GM04503 (cell line): ENCODE measurements around the gene IST1.
"Not testable (repeated sequence)": the region's sequence is repeated elsewhere in the genome, so short reads cannot be mapped to it uniquely, and the experiment has no call there.

ENCODE experiments used
- DNase-seq: peaks from one replicate; pipeline ENCODE4 v3.0.0-alpha.2; 2012; ENCODE audit warnings: low read depth

IST1 gene

GRCh38 chr16:71894921-71895678, at the start of gene IST1:
Gene IST1, plus strand, starts transcription at chr16:71895531. Its CDS starts 20,110 bp downstream, at chr16:71915641.
- DNase-seq = peak; percentile 87

DNA sequence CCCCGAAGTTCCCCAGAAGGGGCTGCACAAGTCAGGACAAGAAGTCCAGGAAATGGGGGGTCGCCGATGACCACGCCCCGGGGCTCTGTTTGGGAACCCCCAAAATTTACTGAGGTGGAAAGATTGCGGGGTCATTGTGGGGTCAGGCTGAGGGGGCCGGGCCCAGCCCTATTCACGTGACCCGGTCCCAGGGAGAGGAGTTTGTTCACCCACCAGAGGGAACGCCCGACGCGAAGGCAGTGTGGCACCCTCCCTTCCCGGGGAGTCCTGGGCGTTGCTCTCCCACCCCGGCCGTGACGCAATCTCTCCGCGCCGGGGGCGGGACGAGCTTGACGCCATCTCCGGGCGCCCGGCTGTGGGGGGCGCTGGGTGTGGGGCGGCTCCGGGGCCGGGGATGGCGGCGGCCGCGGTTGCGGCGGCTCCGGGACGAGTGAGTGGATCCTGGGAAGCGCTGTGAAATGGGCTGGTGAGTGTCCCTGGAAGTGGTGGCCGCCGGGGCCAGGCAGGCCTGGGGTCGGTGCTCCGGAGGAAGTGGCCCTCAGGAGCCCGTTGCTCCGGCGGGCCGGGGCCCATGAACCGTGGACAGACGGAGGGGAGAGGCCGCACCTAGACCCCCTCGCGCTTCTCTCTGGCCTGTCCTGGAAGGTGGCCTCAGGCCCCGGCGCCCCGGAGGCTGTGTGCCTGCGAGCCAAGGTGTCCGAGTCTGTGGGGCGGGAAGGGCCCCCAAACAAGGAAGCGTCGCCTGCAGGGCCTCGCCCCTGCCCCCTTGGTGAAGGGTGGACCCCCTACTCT, 49.5 kb upstream of the IST1 start, which contains the start of gene ATXN1L:
Gene ATXN1L, plus strand, starts transcription at position 338 of the 792 bp plus-strand sequence. CDS start 3,765 bp downstream, outside the sequence.
- DNase-seq = peak; percentile 60

- no peak for DNase-seq
These were observed 48.9 kb upstream of the IST1 start for GRCh38 chr16:71846431-71846830.

DNA sequence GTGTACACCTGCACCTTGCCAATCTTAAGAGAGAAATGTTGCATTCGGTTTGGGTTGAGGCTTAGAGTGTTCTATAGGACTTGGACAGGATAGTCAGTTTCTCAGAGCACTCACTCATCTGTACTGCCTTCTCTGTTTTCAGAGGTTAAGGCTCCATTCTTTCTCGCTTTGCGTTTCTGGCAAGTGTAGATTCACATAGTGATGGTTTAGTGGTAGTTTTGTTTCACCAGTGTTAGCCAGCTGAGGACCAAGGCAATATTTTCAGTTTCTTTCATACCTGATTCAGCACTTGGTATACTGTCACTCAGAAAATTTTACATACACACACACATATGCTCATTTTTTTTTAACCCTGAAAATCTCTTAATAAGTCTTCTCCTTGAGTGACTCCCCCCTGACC, 48.2 kb upstream of the IST1 start:
- DNase-seq = no peak

GRCh38 chr16:71848622-71849021, 46.7 kb upstream of the IST1 start:
- DNase-seq = no peak

DNA sequence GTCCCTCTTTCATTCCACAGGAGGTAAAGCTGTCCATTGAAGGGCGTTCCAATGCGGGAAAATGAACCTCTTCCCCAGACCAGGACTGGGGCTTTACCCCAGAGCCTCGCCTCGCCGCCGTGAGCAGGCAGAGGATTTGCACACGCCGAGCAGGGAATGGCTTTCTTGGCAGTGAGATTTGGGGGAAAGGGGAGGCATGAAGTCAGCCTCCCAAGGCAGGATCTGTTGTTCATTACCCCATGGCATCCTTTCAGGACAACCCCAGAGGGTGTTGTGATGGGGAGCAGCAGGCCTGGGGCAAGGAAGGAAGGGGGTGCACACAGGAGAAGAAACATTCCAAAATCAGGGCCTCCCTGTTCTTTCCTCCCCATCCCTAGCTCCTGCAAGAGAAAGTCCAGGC, 43.6 kb upstream of the IST1 start:
- no peak for DNase-seq

- no peak for DNase-seq
These were observed 43.2 kb upstream of the IST1 start for GRCh38 chr16:71852158-71852557.

DNA sequence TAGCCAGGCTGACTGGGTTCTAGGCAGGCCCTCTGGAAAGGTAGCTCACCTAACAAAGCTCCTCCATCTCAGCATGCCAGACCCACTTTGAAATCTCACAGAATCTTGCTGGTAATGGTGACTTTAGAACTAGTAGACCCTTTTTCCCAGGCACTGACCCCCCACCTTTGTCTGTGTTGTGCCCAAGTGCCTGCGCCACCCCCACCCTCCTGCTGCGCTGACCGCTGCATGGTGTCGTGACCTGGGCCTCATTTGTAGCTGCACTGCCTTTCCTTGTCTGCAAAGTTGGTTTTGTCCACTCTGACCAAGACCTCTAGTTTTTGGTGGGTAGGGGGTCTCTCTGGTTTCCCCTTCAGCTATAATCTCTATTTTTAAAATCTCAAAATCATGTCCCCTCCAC, 42.8 kb upstream of the IST1 start:
- no peak for DNase-seq

DNA sequence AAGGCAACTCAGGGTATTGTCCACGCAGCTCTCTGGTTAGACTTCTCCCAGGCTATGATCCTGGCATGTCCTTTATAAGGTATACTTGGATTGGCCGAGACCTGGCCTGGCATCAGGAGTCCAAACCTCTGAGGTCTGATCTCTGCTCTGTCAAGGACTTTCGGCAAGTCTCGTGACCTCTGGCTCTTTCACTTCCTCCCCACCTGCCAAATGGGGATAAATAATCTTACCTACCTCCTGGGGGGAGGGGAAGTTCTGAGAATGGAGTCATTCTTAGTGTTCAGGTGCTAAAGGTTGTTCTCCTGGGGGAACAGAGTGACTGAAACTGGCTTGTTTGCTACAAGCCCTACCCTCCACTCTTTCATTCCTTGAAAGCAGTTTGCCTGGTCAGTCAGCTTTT, 41.9 kb upstream of the IST1 start:
- no peak for DNase-seq

DNA sequence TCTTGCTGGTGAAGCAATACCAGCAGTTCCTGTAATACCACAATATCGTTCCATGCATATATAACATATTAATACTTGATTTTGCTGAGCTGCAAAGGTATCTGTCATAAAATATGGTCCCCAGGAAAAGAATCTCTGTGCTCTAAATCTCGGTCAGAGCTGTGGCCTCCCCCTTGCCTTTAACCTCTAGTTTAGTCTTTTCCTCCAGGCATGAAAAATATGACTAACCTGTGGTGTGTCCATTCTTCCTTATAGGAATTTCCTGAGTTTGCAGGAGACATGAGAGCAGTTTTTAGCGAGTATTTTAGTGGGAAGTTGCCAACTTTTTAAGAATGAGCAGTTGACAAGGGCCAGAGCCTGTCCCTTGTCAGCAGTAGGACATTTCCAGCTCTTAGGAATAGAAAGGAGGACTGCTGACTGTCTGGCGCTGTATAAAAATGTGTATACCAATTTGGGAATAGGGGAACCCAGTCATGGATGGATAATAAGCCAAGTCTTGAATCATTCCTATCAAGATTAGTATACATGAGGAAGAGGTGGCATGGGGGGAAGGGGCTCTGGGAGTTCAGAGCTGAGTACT, 40.9 kb upstream of the IST1 start:
- no peak for DNase-seq

GRCh38 chr16:71855937-71856662, 39.2 kb upstream of the IST1 start:
- no peak for DNase-seq

DNA sequence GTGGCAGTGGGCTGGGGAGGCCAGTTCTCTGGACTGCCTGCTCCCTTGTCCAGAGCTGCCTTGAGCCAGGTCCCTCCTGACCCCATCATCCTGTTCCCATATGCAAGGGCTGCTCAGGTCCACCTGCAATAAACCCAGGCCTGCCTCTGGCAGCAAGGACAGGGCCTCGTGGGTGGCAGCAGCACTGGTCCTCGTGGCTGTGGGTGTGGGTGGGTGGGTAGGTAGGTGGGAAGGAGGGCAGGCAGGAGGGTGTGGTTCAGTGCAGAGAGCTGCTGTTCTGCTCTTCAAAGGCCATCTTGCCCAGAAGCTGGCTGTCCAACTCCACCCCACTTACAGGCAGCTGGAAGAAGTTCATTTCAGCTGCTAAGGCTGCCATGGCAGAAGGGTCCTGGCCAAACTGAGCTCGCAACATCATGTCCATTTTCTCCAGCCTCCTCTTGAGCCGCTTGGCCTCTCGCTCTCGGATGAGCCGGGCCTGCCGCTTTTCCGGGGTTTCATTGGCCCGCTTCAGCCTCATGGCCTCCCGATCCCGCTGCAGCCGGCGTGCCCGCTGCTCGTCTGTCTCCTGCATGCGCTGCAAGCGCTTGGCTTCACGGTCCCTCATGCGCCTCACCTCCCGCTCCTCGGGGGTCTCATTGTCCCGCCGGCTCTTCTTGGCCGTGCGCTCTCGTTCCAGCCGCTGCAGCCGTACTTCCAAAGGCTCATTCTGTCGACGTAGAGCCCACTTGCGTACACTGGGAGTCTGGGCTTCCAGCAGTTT, 35.4 kb upstream of the IST1 start:
- DNase-seq = no peak

- no peak for DNase-seq
These were observed 31.3 kb upstream of the IST1 start for GRCh38 chr16:71863995-71864394.

GRCh38 chr16:71865173-71865863, 30.0 kb upstream of the IST1 start:
- no peak for DNase-seq

DNA sequence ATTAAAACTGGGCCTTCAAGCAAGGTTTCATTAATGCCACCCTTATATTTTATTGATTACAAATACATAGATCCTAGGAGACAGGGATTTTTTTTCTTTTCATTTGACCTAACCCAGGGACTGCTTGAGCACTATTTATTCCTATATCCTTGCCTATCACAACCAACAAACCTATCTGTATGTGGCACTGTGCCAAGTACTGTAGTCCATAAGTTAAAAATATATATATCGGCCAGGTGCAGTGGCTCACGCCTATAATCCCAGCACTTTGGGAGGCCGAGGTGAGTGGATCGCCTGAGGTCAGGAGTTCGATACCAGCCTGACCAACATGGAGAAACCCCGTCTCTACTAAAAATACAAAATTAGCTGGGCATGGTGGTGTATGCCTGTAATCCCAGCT, 28.2 kb upstream of the IST1 start:
- DNase-seq = not testable (repeated sequence)

GRCh38 chr16:71867939-71868338, 27.4 kb upstream of the IST1 start:
- no peak for DNase-seq

- DNase-seq = no peak
These were observed 26.2 kb upstream of the IST1 start for GRCh38 chr16:71869089-71869488.

DNA sequence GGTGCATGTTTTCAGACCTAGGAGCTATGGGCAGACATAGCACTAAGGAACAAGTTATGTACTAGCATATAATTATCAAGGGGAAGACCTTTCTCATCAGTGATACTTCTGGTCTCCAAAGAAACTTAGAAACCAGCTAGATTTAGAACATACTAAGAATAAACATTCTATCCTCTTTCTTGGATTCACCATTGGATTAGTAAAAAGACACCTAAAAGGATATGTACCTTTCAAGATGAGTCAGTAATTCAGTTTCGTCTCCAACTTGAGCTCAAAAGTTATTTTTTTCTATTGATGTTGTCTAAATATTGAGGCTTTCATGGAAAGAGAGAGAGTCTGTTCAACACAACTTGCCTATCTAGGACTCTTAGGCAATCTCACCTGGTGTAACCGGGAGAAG, 24.5 kb upstream of the IST1 start:
- no peak for DNase-seq

GRCh38 chr16:71873199-71873598, 22.1 kb upstream of the IST1 start:
- no peak for DNase-seq

DNA sequence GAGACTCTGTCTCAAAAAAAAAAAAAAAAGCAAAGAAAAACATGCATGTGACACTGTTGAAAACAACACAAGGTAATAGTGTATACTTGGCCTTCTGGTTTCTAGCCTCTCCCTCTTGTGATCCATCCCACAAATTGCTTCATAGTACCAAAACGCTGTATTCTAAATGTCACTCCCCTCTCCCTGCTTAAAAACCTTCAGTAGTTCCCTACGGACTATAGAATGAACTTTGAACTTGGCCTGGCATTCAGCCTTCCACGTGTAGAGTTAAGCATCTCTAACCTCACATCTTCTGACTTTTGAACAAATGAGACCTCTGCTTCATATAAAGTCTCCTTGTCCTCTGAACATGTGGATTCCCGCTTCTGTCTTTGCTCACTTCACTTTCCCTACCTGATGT, 16.4 kb upstream of the IST1 start:
- no peak for DNase-seq

GRCh38 chr16:71880176-71880575, 15.2 kb upstream of the IST1 start:
- no peak for DNase-seq
